ENCODE measurements around the gene GMDS. TPM values are rescaled to one million over a fixed set of nuclear protein-coding genes. Genes with fewer than 3 reads are reported as not detected.

Gene GMDS
- total RNA-seq, 1 experiment from 2014 or later = 35.0 TPM

- peaks cover 27% of the 10 kb centered on the region for H3K4me1 Mint-ChIP-seq
- H3K36me3 Mint-ChIP-seq = no peaks in the 10 kb centered on the region
- ChIA-PET POLR2A (no interaction called here), CTCF (interaction anchor here (1.7 kb wide), 1 partner anchor 16 kb away, joined by 5 read pairs; no protein-coding TSS in a partner anchor)
- no peak for ATAC-seq
- peaks cover 56% of the 10 kb centered on the region for H3K27me3 Mint-ChIP-seq (ENCODE audit: low read depth)
- H3K4me3 Mint-ChIP-seq = no peak overlapping the region
- TF ChIP-seq MLX (CRISPR knock-in tag; IDR thresholded peaks at IDR 0.05) (no peak), PRDM15 (CRISPR knock-in tag; IDR thresholded peaks at IDR 0.05) (no peak), ZNF281 (CRISPR knock-in tag; IDR thresholded peaks at IDR 0.05) (no peak), NR2C2 (CRISPR knock-in tag; IDR thresholded peaks at IDR 0.05) (no peak), FOXK1 (CRISPR knock-in tag; IDR thresholded peaks at IDR 0.05) (no peak), OVOL2 (CRISPR knock-in tag; IDR thresholded peaks at IDR 0.05; ENCODE audit: borderline replicate concordance) (no peak), MYBL2 (CRISPR knock-in tag; IDR thresholded peaks at IDR 0.05) (no peak), ARID4B (CRISPR knock-in tag; IDR thresholded peaks at IDR 0.05; ENCODE audit: borderline replicate concordance) (no peak), ZNF671 (CRISPR knock-in tag; IDR thresholded peaks at IDR 0.05) (no peak), AFF4 (CRISPR knock-in tag; IDR thresholded peaks at IDR 0.05; ENCODE audit: borderline replicate concordance) (no peak), ZNF423 (CRISPR knock-in tag; IDR thresholded peaks at IDR 0.05) (no peak), ELF4 (CRISPR knock-in tag; IDR thresholded peaks at IDR 0.05; ENCODE audit: low read depth) (no peak)
- no peak for DNase-seq (ENCODE audit: low spot score)
- H3K9me3 Mint-ChIP-seq = no peaks in the 10 kb centered on the region
- no peak overlapping the region for H3K27ac Mint-ChIP-seq
Observed at GRCh38 chr6:1598433-1598832, 647.0 kb downstream of the GMDS start.

All from WTC11 (cell line).